IPS-15b (cell line): ENCODE results near the gene NFKBIA.

Experiments used
- H3K27me3 ChIP-seq: one replicate; pipeline ENCODE4 v1.6.1; 2013; ENCODE audit warnings: low read length; ENCODE audit not compliant: control insufficient read depth, insufficient read depth
- H3K36me3 ChIP-seq: one replicate; pipeline ENCODE4 v1.6.1; 2013; ENCODE audit warnings: low read length; ENCODE audit not compliant: control insufficient read depth, insufficient read depth
- H3K4me1 ChIP-seq: one replicate; pipeline ENCODE4 v1.6.1; 2013; ENCODE audit warnings: mild to moderate bottlenecking, low read length; ENCODE audit not compliant: control insufficient read depth, insufficient read depth
- H3K4me3 ChIP-seq: one replicate; pipeline ENCODE4 v1.5.1; 2013; ENCODE audit warnings: low read depth, low read length
- H3K9ac ChIP-seq: one replicate; pipeline ENCODE4 v1.6.1; 2013; ENCODE audit warnings: low read depth, mild to moderate bottlenecking, low read length
- H3K9me3 ChIP-seq: one replicate; pipeline ENCODE4 v1.6.1; 2013; ENCODE audit warnings: mild to moderate bottlenecking, low read length; ENCODE audit not compliant: control insufficient read depth, insufficient read depth

The NFKBIA gene

DNA sequence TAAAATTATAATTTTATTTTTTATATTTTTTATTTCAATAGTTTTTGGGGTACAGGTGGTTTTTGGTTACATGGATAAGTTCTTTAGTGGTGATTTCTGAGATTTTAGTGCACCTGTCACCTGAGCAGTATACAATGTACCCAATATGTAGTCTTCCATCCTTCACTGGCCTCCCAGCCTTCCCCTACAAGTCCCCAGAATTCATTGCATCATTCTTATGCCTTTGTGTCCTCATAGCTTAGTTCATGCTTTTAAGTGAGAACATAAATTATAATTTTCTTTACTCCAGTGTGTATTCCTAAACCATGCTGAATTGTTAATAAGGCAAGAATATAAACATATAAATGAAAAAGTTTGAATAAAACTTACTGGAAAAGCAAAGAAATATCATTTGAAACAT, 19.1 kb upstream of the NFKBIA start:
- Histone ChIP-seq H3K9ac (no peak overlapping the region), H3K4me3 (no peak overlapping the region), H3K36me3 (no peaks in the 10 kb centered on the region), H3K9me3 (no peaks in the 10 kb centered on the region), H3K27me3 (no peaks in the 10 kb centered on the region), H3K4me1 (no peaks in the 10 kb centered on the region)

DNA sequence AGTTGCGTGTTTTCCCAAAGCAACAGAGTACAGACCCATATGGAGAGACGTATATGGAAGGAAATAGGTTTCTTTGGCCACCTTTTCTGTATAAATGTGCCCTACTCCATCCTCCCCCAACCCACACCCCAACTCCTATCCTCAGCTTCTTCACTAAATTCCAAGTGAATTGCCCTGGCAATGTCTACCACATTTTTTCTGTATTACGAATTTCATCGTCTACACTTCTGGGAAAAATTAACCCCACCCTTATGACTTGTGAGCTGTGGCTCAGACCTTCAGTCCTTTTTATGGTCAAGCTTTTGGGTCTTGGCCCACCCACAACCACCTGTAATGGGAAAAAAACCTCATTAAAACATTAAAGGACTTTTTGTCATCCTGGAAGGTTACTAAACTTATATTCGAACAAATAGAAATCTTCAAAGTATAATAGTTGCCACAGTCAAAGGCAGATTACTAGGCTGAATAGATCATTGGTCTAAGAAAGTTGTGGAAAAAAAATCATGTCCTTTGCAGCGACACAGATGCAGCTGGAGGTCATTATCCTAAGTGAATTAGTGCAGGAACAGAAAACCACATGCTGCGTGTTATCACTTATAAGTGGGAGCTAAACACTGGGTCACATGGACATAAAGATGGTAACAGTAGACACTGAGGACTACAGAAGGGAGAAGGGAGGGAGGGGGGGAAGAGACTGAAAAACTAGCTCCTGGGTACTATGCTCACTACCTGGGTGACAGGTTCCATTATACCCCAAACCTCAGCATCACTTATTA, 15.7 kb upstream of the NFKBIA start:
- Histone ChIP-seq H3K27me3 (no peaks in the 10 kb centered on the region), H3K9me3 (no peaks in the 10 kb centered on the region), H3K4me3 (no peak overlapping the region), H3K9ac (no peak overlapping the region), H3K4me1 (peaks cover 4% of the 10 kb centered on the region), H3K36me3 (no peaks in the 10 kb centered on the region)

DNA sequence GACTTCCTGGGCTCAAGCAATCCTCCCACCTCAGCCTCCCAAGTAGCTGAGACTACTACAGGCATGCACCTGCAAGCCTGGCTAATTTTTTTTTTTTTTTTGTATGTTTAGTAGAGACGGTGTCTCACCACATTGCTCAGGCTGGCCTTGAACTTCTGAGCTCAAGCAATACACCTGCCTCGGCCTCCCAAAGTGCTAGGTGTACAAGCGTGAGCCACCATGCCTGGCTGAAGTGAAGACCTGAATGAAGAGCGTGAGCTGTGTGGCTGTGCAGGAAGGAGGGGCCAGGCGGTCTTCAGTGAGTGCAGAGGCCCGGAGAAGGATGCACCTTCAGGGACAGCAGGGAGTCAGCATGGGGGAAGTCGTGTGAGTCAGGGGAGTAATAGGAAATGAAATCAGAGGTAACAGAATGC, 14.9 kb upstream of the NFKBIA start:
- H3K27me3 ChIP-seq = no peaks in the 10 kb centered on the region
- no peaks in the 10 kb centered on the region for H3K9me3 ChIP-seq
- no peak overlapping the region for H3K4me3 ChIP-seq
- no peak overlapping the region for H3K9ac ChIP-seq
- no peaks in the 10 kb centered on the region for H3K36me3 ChIP-seq
- H3K4me1 ChIP-seq = peaks cover 4% of the 10 kb centered on the region

DNA sequence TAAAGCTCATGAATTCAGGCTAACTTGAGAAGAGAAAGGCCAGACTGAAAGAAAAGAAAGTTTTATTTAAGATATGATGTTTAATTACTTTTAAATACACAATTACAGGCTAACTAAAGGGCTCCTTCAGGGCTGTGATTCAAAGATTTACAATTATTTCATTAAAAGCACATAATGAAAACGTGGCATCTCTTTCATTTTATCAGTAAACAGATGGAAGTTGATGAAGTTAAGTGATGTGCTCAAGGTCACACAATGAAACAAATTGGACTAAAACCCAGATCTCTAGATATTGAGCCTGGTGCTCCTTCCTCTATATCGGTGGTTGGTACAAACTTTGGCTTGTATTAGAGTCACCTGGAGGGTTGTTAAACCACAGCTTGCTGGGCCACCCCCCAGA, 13.5 kb upstream of the NFKBIA start:
- H3K4me1 ChIP-seq = peaks cover 5% of the 10 kb centered on the region
- no peaks in the 10 kb centered on the region for H3K9me3 ChIP-seq
- no peak overlapping the region for H3K9ac ChIP-seq
- no peaks in the 10 kb centered on the region for H3K36me3 ChIP-seq
- H3K4me3 ChIP-seq = no peak overlapping the region
- H3K27me3 ChIP-seq = no peaks in the 10 kb centered on the region

DNA sequence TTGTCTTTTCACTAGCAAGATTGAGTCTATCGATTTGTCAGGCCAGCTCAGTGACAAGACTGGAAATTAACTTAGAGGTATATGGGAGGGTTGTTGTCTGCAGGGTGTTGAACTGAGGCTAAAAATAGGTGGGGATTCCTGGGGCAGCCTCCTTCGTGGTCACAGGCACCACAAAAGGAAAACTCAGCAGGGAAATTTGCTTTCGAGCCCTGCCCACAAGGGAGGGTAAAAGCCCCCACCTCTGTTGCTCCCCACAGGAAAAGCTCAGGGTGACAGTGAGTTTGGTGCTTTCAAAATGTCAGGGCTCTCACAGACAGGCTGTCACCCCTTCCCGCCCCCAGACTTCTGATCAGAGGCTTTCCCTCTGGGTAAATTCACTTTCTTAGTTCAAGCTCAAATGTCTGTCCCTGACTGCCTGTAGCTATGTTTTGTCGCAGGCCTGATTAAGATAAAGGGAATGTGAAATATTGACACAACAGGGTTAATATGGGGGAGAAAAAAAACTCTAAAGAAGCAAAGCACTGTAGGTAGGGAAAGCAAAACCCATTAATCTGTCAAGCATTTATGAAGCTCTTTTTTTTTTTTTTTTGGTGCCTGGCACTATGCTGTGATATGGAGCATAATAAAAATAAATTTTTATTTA, 11.7 kb upstream of the NFKBIA start:
- Histone ChIP-seq H3K27me3 (no peaks in the 10 kb centered on the region), H3K4me3 (no peak overlapping the region), H3K9me3 (no peaks in the 10 kb centered on the region), H3K4me1 (peaks cover 9% of the 10 kb centered on the region), H3K36me3 (no peaks in the 10 kb centered on the region), H3K9ac (no peak overlapping the region)

DNA sequence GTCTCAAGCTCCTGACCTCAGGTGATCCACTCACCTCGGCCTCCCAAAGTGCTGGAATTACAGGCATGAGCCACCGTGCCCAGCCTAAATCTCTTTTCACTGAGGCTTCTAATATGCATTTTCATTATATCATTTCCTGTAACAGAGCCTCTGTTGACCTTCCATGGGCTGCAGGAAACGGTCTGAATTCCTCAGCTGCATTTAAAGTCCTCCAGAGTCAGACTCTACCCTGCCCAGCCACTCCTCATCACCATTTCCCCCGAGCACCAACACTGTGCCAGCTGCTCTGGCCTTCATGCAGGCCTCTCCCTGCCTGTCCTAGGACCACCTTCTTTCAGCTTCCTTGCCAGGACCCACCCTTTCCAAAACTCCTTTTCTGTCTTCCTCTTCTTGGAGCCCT, 9.8 kb upstream of the NFKBIA start:
- H3K27me3 ChIP-seq = no peaks in the 10 kb centered on the region
- no peak overlapping the region for H3K9ac ChIP-seq
- no peaks in the 10 kb centered on the region for H3K36me3 ChIP-seq
- no peaks in the 10 kb centered on the region for H3K9me3 ChIP-seq
- no peak overlapping the region for H3K4me3 ChIP-seq
- peaks cover 9% of the 10 kb centered on the region for H3K4me1 ChIP-seq

DNA sequence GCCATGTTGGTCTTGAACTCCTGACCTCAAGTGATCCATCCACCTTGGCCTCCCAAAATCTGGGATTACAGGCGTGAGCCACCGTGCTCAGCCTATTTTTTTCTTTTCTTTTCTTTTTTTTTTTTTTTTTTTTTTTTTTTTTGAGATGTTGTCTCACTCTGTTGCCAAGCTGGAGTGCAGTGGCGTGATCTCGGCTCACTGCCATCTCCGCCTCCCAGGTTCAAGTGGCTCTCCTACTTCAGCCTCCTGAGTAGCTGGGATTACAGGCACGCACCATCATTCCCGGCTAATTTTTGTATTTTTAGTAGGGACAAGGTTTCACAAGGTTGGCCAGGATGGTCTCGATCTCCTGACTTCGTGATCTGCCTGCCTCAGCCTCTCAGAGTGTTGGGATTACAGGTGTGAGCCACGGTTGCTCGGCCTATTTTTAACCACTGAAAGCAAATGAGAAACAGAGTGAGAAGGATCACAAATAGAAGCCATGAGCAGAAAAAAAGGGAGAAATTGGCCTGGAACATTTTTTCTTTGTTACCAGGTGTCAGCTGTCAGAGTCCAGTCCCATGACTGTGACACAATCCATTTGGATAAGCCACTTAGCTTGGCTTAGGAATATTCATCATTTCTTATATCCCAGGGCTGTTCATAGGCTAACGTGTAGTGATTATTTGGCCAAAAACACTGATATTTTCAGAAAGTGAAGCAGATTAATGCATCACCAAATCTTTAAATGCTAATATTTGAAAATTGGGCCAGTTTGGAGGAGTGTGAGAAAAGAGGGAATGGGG, 7.9 kb upstream of the NFKBIA start:
- H3K4me1 ChIP-seq = peaks cover 9% of the 10 kb centered on the region
- no peak overlapping the region for H3K4me3 ChIP-seq
- no peaks in the 10 kb centered on the region for H3K27me3 ChIP-seq
- H3K9me3 ChIP-seq = no peaks in the 10 kb centered on the region
- H3K36me3 ChIP-seq = no peaks in the 10 kb centered on the region
- H3K9ac ChIP-seq = peak overlapping the region; percentile 40

DNA sequence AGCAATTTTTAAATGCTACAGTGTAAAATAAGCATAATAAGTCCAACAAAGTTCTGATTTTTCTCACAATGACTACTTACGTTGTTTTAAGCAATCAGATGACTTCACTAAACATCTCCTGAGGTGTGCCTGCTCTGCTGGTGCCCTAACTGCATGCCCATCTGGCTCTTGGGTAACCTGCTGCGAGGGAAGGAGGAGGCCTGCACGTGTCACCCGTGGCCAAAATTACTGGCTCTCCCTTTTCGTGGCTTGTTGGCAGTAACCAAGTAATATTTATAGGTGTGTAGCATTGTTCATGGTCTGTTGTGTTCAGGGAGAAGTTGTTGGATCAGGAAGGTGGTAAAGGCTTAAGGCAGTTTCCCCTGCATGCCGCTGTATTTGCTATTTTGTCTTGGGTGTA, 6.3 kb upstream of the NFKBIA start:
- Histone ChIP-seq H3K9me3 (no peaks in the 10 kb centered on the region), H3K4me1 (peaks cover 10% of the 10 kb centered on the region), H3K27me3 (no peaks in the 10 kb centered on the region), H3K36me3 (no peaks in the 10 kb centered on the region), H3K4me3 (no peak overlapping the region), H3K9ac (no peak overlapping the region)

DNA sequence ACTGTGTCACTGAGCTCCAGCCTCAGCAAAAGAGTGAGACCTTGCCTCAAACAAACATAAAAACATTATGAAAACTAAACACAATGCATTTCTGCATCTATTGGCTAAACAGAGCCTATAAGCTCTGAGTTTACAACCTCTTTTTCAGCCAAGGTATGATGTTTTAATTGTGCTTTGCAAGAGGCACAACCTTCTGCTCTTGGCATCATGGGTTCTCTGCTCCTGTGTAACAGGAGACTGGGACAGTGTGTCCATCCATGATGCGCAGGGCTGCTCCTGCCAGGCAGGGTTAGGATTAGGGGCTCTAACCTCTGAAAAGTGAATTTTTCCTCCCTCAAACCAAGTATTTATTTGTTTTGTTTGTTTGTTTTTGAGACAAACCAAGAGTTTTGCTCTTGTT, 5.0 kb upstream of the NFKBIA start:
- Histone ChIP-seq H3K36me3 (no peaks in the 10 kb centered on the region), H3K4me1 (peaks cover 13% of the 10 kb centered on the region), H3K9ac (no peak overlapping the region), H3K27me3 (no peaks in the 10 kb centered on the region), H3K4me3 (no peak overlapping the region), H3K9me3 (no peaks in the 10 kb centered on the region)

DNA sequence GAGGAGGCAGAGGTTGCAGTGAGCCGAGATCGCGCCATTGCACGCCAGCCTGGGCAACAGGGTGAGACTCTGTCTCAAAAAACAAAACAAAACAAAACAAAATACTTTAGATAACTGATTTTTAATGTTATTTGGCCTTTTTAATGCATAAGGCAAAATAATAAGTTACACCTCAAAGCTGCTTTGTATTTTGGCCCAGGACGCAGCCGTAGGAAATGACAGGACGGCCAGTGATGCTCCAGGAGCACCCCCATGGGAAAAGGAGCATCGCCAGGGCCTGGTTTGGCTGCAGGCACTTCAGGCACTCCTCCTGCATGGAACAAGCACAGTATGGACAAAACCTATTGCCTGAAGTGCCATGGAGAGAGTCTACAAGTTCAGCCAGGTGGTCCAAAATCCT, 3.5 kb upstream of the NFKBIA start:
- H3K4me3 ChIP-seq = no peak overlapping the region
- H3K4me1 ChIP-seq = peaks cover 16% of the 10 kb centered on the region
- H3K36me3 ChIP-seq = peaks cover 5% of the 10 kb centered on the region
- H3K9me3 ChIP-seq = no peaks in the 10 kb centered on the region
- H3K27me3 ChIP-seq = no peaks in the 10 kb centered on the region
- no peak overlapping the region for H3K9ac ChIP-seq

DNA sequence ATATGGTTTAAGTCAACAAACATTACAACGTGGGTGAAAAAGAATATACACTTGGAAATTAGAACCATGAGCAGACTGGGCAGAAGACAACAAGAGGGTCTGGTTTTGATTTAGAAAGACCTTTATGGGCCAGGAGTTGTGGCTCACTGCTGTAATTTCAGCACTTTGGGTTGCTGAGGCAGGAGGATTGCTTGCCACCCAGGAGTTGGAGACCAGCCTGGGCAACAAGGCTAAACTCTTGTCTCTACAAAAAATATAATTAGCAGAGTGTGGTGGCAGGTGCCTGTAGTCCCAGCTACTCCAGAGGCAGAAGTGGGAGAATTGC, 2.7 kb upstream of the NFKBIA start:
- no peaks in the 10 kb centered on the region for H3K27me3 ChIP-seq
- H3K9me3 ChIP-seq = no peaks in the 10 kb centered on the region
- H3K4me1 ChIP-seq = peaks cover 15% of the 10 kb centered on the region
- peaks cover 12% of the 10 kb centered on the region for H3K36me3 ChIP-seq
- H3K9ac ChIP-seq = no peak overlapping the region
- no peak overlapping the region for H3K4me3 ChIP-seq
